NK-92 treated with Interleukin-12 subunit alpha and Interleukin-12 subunit beta, amount 100 ng/mL, for 24 hours (cell line): Measurements from ENCODE around the gene SNRNP70.

Source experiments
- DNase-seq: peaks from one replicate; lab custom pipeline; 2025; lab: John Stamatoyannopoulos, UW

SNRNP70 gene

GRCh38 chr19:49101160-49101559 is 15.9 kb downstream of the SNRNP70 start:
- no peak for DNase-seq

- DNase-seq: no peak
Observed at GRCh38 chr19:49102303-49102702, 17.1 kb downstream of the SNRNP70 start.

GRCh38 chr19:49103331-49104085 is 18.3 kb downstream of the SNRNP70 start:
- no peak for DNase-seq

GRCh38 chr19:49104229-49104864 is 19.1 kb downstream of the SNRNP70 start:
- DNase-seq: no peak

GRCh38 chr19:49106648-49107135 is 21.4 kb downstream of the SNRNP70 start:
- peak; percentile 21 for DNase-seq

- no peak for DNase-seq
Observed at GRCh38 chr19:49107625-49108459, 22.6 kb downstream of the SNRNP70 start.

- no peak for DNase-seq
Observed at GRCh38 chr19:49109051-49109450, 23.8 kb downstream of the SNRNP70 start.

GRCh38 chr19:49109569-49110233 is 24.4 kb downstream of the SNRNP70 start:
- DNase-seq: no peak

- no peak for DNase-seq
Observed at GRCh38 chr19:49110567-49110966, 25.3 kb downstream of the SNRNP70 start.

- DNase-seq: no peak
Observed at GRCh38 chr19:49111218-49111998, 26.2 kb downstream of the SNRNP70 start.

GRCh38 chr19:49113762-49114629 is 28.7 kb downstream of the SNRNP70 start, which contains the start of gene LIN7B:
LIN7B (plus strand) TSS chr19:49114370; CDS start chr19:49114405, 35 bp downstream.
- peak; percentile 17 for DNase-seq

- DNase-seq: no peak
Observed at GRCh38 chr19:49114630-49115363, 29.5 kb downstream of the SNRNP70 start.

- no peak for DNase-seq
Observed at GRCh38 chr19:49116544-49116943, 31.3 kb downstream of the SNRNP70 start.

- DNase-seq: no peak
Observed at GRCh38 chr19:49117677-49118564, 32.7 kb downstream of the SNRNP70 start.

- peak; percentile 93 for DNase-seq
Observed at GRCh38 chr19:49118565-49119410, 33.5 kb downstream of the SNRNP70 start, which contains the start of gene C19orf73. C19orf73 (minus strand) TSS chr19:49119143; CDS start chr19:49119022, 121 bp downstream.

- DNase-seq: no peak
Observed at GRCh38 chr19:49119411-49120324, 34.4 kb downstream of the SNRNP70 start, which contains the start of gene PPFIA3. PPFIA3 (plus strand) TSS chr19:49119544; CDS start chr19:49127874, 8,330 bp downstream.
